ENCODE measurements around the gene KRTAP10-10.
"Not testable (repeated sequence)": the region's sequence is repeated elsewhere in the genome, so short reads cannot be mapped to it uniquely, and the experiment has no call there.

Gene KRTAP10-10

GRCh38 chr21:44681861-44682579 lies 44.9 kb downstream of the KRTAP10-10 start, which contains the start of gene KRTAP12-1:
Gene KRTAP12-1 (minus strand): TSS chr21:44682163. CDS start chr21:44682123, 40 bp downstream.
- DNase-seq: no peak

GRCh38 chr21:44682580-44683151 lies 45.5 kb downstream of the KRTAP10-10 start:
- DNase-seq: no peak

GRCh38 chr21:44684077-44684476 lies 46.9 kb downstream of the KRTAP10-10 start:
- DNase-seq: no peak

GRCh38 chr21:44684483-44684882 lies 47.3 kb downstream of the KRTAP10-10 start:
- no peak for DNase-seq

GRCh38 chr21:44685050-44685449 lies 47.9 kb downstream of the KRTAP10-10 start:
- DNase-seq: not testable (repeated sequence)

GRCh38 chr21:44686000-44686781 lies 49.0 kb downstream of the KRTAP10-10 start:
- DNase-seq: no peak

GRCh38 chr21:44686843-44687561 lies 49.8 kb downstream of the KRTAP10-10 start:
- no peak for DNase-seq

GRCh38 chr21:44687671-44688070 lies 50.5 kb downstream of the KRTAP10-10 start:
- DNase-seq: no peak

Data from amygdala (tissue), 56 donors.